ENCODE results near the gene TNS1.
A peak's percentile ranks its signal among the peaks of the same experiment; 100 is the strongest.

Gene TNS1

GRCh38 chr2:217998926-217999594 is 3.7 kb downstream of the TNS1 start:
- no peak for DNase-seq (ENCODE audit: low read depth in 2 of 2)

- no peak for DNase-seq (ENCODE audit: low read depth in 2 of 2)
Measured at GRCh38 chr2:217997510-217997909, 5.3 kb downstream of the TNS1 start.

- no peak for DNase-seq (ENCODE audit: low read depth in 2 of 2)
Measured at GRCh38 chr2:217996361-217996760, 6.4 kb downstream of the TNS1 start.

GRCh38 chr2:217995731-217996231 is 7.0 kb downstream of the TNS1 start:
- no peak for DNase-seq (ENCODE audit: low read depth in 2 of 2)

- DNase-seq (ENCODE audit: low read depth in 2 of 2) = no peak
Measured at GRCh38 chr2:217994776-217995274, 8.0 kb downstream of the TNS1 start.

- DNase-seq (ENCODE audit: low read depth in 2 of 2) = no peak
Measured at GRCh38 chr2:217993817-217994463, 8.9 kb downstream of the TNS1 start.

- no peak for DNase-seq (ENCODE audit: low read depth in 2 of 2)
Measured at GRCh38 chr2:217993138-217993537, 9.7 kb downstream of the TNS1 start.

GRCh38 chr2:217992061-217992460 is 10.7 kb downstream of the TNS1 start:
- DNase-seq (ENCODE audit: low read depth in 2 of 2) = no peak

- no peak for DNase-seq (ENCODE audit: low read depth in 2 of 2)
Measured at GRCh38 chr2:217990791-217991465, 11.9 kb downstream of the TNS1 start.

- no peak for DNase-seq (ENCODE audit: low read depth in 2 of 2)
Measured at GRCh38 chr2:217990389-217990788, 12.4 kb downstream of the TNS1 start.

GRCh38 chr2:217989221-217989948 is 13.4 kb downstream of the TNS1 start:
- no peak for DNase-seq (ENCODE audit: low read depth in 2 of 2)

- DNase-seq (ENCODE audit: low read depth in 2 of 2) = no peak
Measured at GRCh38 chr2:217988840-217989204, 14.0 kb downstream of the TNS1 start.

- peak; percentile 10 to 36 for DNase-seq (ENCODE audit: low read depth in 2 of 2)
Measured at GRCh38 chr2:217988014-217988839, 14.6 kb downstream of the TNS1 start.

- no peak for DNase-seq (ENCODE audit: low read depth in 2 of 2)
Measured at GRCh38 chr2:217987391-217987790, 15.4 kb downstream of the TNS1 start.

GRCh38 chr2:217986256-217986961 is 16.4 kb downstream of the TNS1 start:
- DNase-seq (ENCODE audit: low read depth in 2 of 2) = no peak

GRCh38 chr2:217983276-217984233 is 19.2 kb downstream of the TNS1 start:
- DNase-seq (ENCODE audit: low read depth in 2 of 2) = no peak

GRCh38 chr2:217981971-217982370 is 20.8 kb downstream of the TNS1 start:
- DNase-seq (ENCODE audit: low read depth in 2 of 2) = no peak

GRCh38 chr2:217981084-217981730 is 21.6 kb downstream of the TNS1 start:
- no peak for DNase-seq (ENCODE audit: low read depth in 2 of 2)

- DNase-seq (ENCODE audit: low read depth in 2 of 2) = no peak
Measured at GRCh38 chr2:217980591-217980990, 22.2 kb downstream of the TNS1 start.
